H9 (cell line): Measurements from ENCODE around the gene NCAM1. TPM values are rescaled to one million over a fixed set of nuclear protein-coding genes. Genes with fewer than 3 reads are reported as not detected.

Experiments
- DNase-seq: peaks from one replicate; pipeline ENCODE4 v3.0.0-alpha.2; 2017
- H2AFZ ChIP-seq: one replicate; pipeline ENCODE4 v1.6.1; 2013; ENCODE audit warnings: mild to moderate bottlenecking, low read length, control low read depth, moderate library complexity
- H2AK5ac ChIP-seq: 2 replicates; pipeline ENCODE4 v1.6.1; 2013; ENCODE audit warnings: low read length, control low read depth, mixed read lengths; ENCODE audit not compliant: insufficient read length
- H2BK120ac ChIP-seq: one replicate; pipeline ENCODE4 v1.6.1; 2013; ENCODE audit warnings: low read depth, mild to moderate bottlenecking, low read length, control low read depth, inconsistent platforms; ENCODE audit not compliant: poor library complexity, severe bottlenecking
- H2BK12ac ChIP-seq: 2 replicates; pipeline ENCODE4 v1.6.1; 2013; ENCODE audit warnings: low read length, control low read depth, mixed read lengths, low read depth; ENCODE audit not compliant: insufficient read length
- H2BK15ac ChIP-seq: 2 replicates; pipeline ENCODE4 v1.6.1; 2013; ENCODE audit warnings: low read depth, low read length, control low read depth
- H2BK20ac ChIP-seq: one replicate; pipeline ENCODE4 v1.6.1; 2013; ENCODE audit warnings: low read depth, mild to moderate bottlenecking, low read length, control low read depth, inconsistent platforms; ENCODE audit not compliant: poor library complexity, severe bottlenecking
- H2BK5ac ChIP-seq: 2 replicates; pipeline ENCODE4 v1.6.1; 2013; ENCODE audit warnings: low read length, control low read depth, mixed read lengths; ENCODE audit not compliant: insufficient read length
- H3K14ac ChIP-seq: 2 replicates; pipeline ENCODE4 v1.6.1; 2013; ENCODE audit warnings: low read length, control low read depth; ENCODE audit not compliant: insufficient read depth
- H3K18ac ChIP-seq: 2 replicates; pipeline ENCODE4 v1.6.1; 2013; ENCODE audit warnings: low read depth, mild to moderate bottlenecking, mixed read lengths, low read length, control low read depth; ENCODE audit not compliant: insufficient read length
- H3K23ac ChIP-seq: 2 replicates; pipeline ENCODE4 v1.6.1; 2013; ENCODE audit warnings: low read length, control low read depth, mixed read lengths, low read depth; ENCODE audit not compliant: insufficient read length
- H3K23me2 ChIP-seq: 2 replicates; pipeline ENCODE4 v1.6.1; 2013; ENCODE audit warnings: low read depth, mild to moderate bottlenecking, mixed read lengths, low read length, control low read depth; ENCODE audit not compliant: insufficient read length, poor library complexity, severe bottlenecking
- H3K27ac ChIP-seq: 2 replicates; pipeline ENCODE4 v1.5.1; 2013; ENCODE audit warnings: low read length, control low read depth, mixed read lengths, low read depth; ENCODE audit not compliant: insufficient read length
- H3K27me3 ChIP-seq: 2 replicates; pipeline ENCODE4 v1.6.1; 2013; ENCODE audit warnings: low read length, control low read depth, inconsistent platforms; ENCODE audit not compliant: insufficient read depth
- H3K4ac ChIP-seq: 2 replicates; pipeline ENCODE4 v1.6.1; 2013; ENCODE audit warnings: low read depth, mild to moderate bottlenecking, control low read depth, inconsistent platforms, low read length, moderate library complexity
- H3K4me1 ChIP-seq: 2 replicates; pipeline ENCODE4 v1.6.1; 2013; ENCODE audit warnings: low read length, control low read depth, inconsistent platforms; ENCODE audit not compliant: insufficient read depth
- H3K4me2 ChIP-seq: 2 replicates; pipeline ENCODE4 v1.6.1; 2013; ENCODE audit warnings: low read length, control low read depth, mixed read lengths; ENCODE audit not compliant: insufficient read length, insufficient read depth
- H3K56ac ChIP-seq: 2 replicates; pipeline ENCODE4 v1.6.1; 2013; ENCODE audit warnings: low read depth, mild to moderate bottlenecking, mixed read lengths, low read length, control low read depth; ENCODE audit not compliant: insufficient read length
- H3K79me1 ChIP-seq: 2 replicates; pipeline ENCODE4 v1.6.1; 2013; ENCODE audit warnings: low read depth, mild to moderate bottlenecking, moderate library complexity, low read length, control low read depth, inconsistent platforms; ENCODE audit not compliant: insufficient read depth, poor library complexity, severe bottlenecking
- H3K79me2 ChIP-seq: 2 replicates; pipeline ENCODE4 v1.6.1; 2013; ENCODE audit warnings: low read length, control low read depth, inconsistent platforms; ENCODE audit not compliant: insufficient read depth
- H3K9ac ChIP-seq: 2 replicates; pipeline ENCODE4 v1.6.1; 2013; ENCODE audit warnings: low read length, control low read depth, mixed read lengths; ENCODE audit not compliant: insufficient read length; ENCODE audit errors: extremely low read depth
- H3K9me3 ChIP-seq: one replicate; pipeline ENCODE4 v1.6.1; 2013; ENCODE audit warnings: low read depth, low read length, inconsistent platforms; ENCODE audit not compliant: control insufficient read depth
- H3T11ph ChIP-seq: one replicate; pipeline ENCODE4 v1.6.1; 2013; ENCODE audit warnings: mild to moderate bottlenecking, low read length, control low read depth, inconsistent platforms
- H4K20me1 ChIP-seq: one replicate; pipeline ENCODE4 v1.6.1; 2013; ENCODE audit not compliant: control insufficient read depth, insufficient read length, insufficient read depth
- H4K5ac ChIP-seq: 2 replicates; pipeline ENCODE4 v1.6.1; 2013; ENCODE audit warnings: low read depth, mild to moderate bottlenecking, mixed read lengths, low read length, control low read depth; ENCODE audit not compliant: insufficient read length
- H4K8ac ChIP-seq: replicated peaks from 2 replicates; pipeline ENCODE4 v1.6.1; 2013; ENCODE audit warnings: low read length, control low read depth, mixed read lengths, low read depth; ENCODE audit not compliant: insufficient read length
- H4K91ac ChIP-seq: 2 replicates; pipeline ENCODE4 v1.6.1; 2013; ENCODE audit warnings: low read depth, mild to moderate bottlenecking, moderate library complexity, mixed read lengths, low read length, control low read depth; ENCODE audit not compliant: insufficient read length
- H3K27ac Mint-ChIP-seq, 3 experiments: 2 replicates in 2 of 3; 3 replicates in 1 of 3; pipeline ENCODE4 v1.8.0; 2020 to 2021; ENCODE audit warnings: mixed read lengths in 3 of 3, mild to moderate bottlenecking in 1 of 3, moderate library complexity in 1 of 3
- H3K27me3 Mint-ChIP-seq: 2 replicates; pipeline ENCODE4 v1.8.0; 2021; ENCODE audit warnings: low read depth, mild to moderate bottlenecking, moderate library complexity, mixed read lengths
- H3K36me3 Mint-ChIP-seq, 3 experiments: 2 replicates in 2 of 3; 3 replicates in 1 of 3; pipeline ENCODE4 v1.8.0; 2020 to 2021; ENCODE audit warnings: low read depth in 3 of 3, mixed read lengths in 3 of 3; ENCODE audit not compliant: insufficient read depth in 1 of 3
- H3K4me1 Mint-ChIP-seq, 2 experiments: 2 replicates each; pipeline ENCODE4 v1.8.0; 2020; ENCODE audit warnings: mixed read lengths in 2 of 2
- H3K4me3 Mint-ChIP-seq, 2 experiments: 2 replicates in 1 of 2; 3 replicates in 1 of 2; pipeline ENCODE4 v1.8.0; 2020 to 2021; ENCODE audit warnings: mild to moderate bottlenecking in 2 of 2, mixed read lengths in 2 of 2, moderate library complexity in 1 of 2
- H3K9me3 Mint-ChIP-seq, 2 experiments: 2 replicates in 1 of 2; 3 replicates in 1 of 2; pipeline ENCODE4 v1.8.0; 2020; ENCODE audit warnings: mild to moderate bottlenecking in 2 of 2, mixed read lengths in 2 of 2, moderate library complexity in 1 of 2
- CTCF ChIP-seq: fragments of 200-600 bp; sonication (generic); conservative IDR thresholded peaks from 3 replicates; pipeline ENCODE4 v1.8.0; 2021; ENCODE audit warnings: antibody characterized with exemption, mild to moderate bottlenecking
- WGBS: extraction: QIAGEN DNeasy Blood & Tissue Kit; methylation state at CpG from one replicate; pipeline ENCODE4 v1.1.7; 2013; ENCODE audit warnings: missing lambda C conversion rate, low lambda C conversion rate, mixed read lengths; ENCODE audit not compliant: insufficient read length; ENCODE audit errors: extremely low coverage; 5-methylcytosine and 5-hydroxymethylcytosine counted together
- total RNA-seq: library from RNA; stranded (reverse); gene quantifications from 2 replicates; pipeline ENCODE4 v1.2.1, GENCODE V29; 2021

NCAM1 gene
- total RNA-seq, 1 experiment from 2014 or later: 2.5 TPM

GRCh38 chr11:113023986-113024385 lies 62.8 kb downstream of the NCAM1 start:
- no peak overlapping the region for H2BK5ac ChIP-seq
- no peak overlapping the region for H3K56ac ChIP-seq
- no peaks in the 10 kb centered on the region for H3K27me3 Mint-ChIP-seq
- H3K14ac ChIP-seq: no peak overlapping the region
- H3K9me3 Mint-ChIP-seq: no peaks in the 10 kb centered on the region
- H4K91ac ChIP-seq: no peak overlapping the region
- no peak overlapping the region for H3K27ac ChIP-seq
- H2BK15ac ChIP-seq: no peak overlapping the region
- no peaks in the 10 kb centered on the region for H4K20me1 ChIP-seq
- H3K9ac ChIP-seq: no peak overlapping the region
- H3K23me2 ChIP-seq: no peaks in the 10 kb centered on the region
- no peak overlapping the region for H3T11ph ChIP-seq
- H3K79me1 ChIP-seq: no peaks in the 10 kb centered on the region
- no peak overlapping the region for H2BK20ac ChIP-seq
- H3K4me3 Mint-ChIP-seq: no peak overlapping the region
- H3K9me3 ChIP-seq: no peaks in the 10 kb centered on the region
- DNase-seq: no peak
- H3K4me1 ChIP-seq: no peaks in the 10 kb centered on the region
- no peak overlapping the region for H2AK5ac ChIP-seq
- H3K36me3 Mint-ChIP-seq: no peaks in the 10 kb centered on the region; a peak in 1 of 7 replicates
- H2AFZ ChIP-seq: no peak overlapping the region
- no peak overlapping the region for H3K4ac ChIP-seq
- no CpG with 5 or more reads among the region's 4 CpGs for WGBS
- no peak overlapping the region for H3K4me2 ChIP-seq
- H2BK120ac ChIP-seq: no peak overlapping the region
- no peak overlapping the region for H4K5ac ChIP-seq
- H3K27me3 ChIP-seq: no peaks in the 10 kb centered on the region
- H2BK12ac ChIP-seq: no peak overlapping the region
- no peaks in the 10 kb centered on the region for H3K79me2 ChIP-seq
- H3K4me1 Mint-ChIP-seq: peaks cover 0 to under 1% of the 10 kb centered on the region in 2 experiments; a peak in 1 of 4 replicates
- no peak for TF ChIP-seq CTCF
- H3K27ac Mint-ChIP-seq: no peak overlapping the region
- H3K18ac ChIP-seq: no peak overlapping the region
- H3K23ac ChIP-seq: no peak overlapping the region
- H4K8ac ChIP-seq: no peak overlapping the region
